GM10248 (cell line): ENCODE data around the gene ACAN.
A peak's percentile ranks its signal among the peaks of the same experiment; 100 is the strongest.

Experiments
- CTCF ChIA-PET: fragments of 300-600 bp; sonication (Branson Sonifier 250); formaldehyde crosslinking; extraction: SDS; loops from one replicate; lab custom pipeline; 2021; ENCODE audit warnings: antibody characterized with exemption; lab: Yijun Ruan, JAX
- POLR2A ChIA-PET: fragments of 350-650 bp; sonication (Branson Sonifier 250); formaldehyde crosslinking; extraction: SDS; loops from one replicate; lab custom pipeline; 2020; ENCODE audit warnings: antibody characterized with exemption; lab: Yijun Ruan, JAX
- DNase-seq: peaks from one replicate; pipeline ENCODE4 v3.0.0; 2012; ENCODE audit errors: extremely low spot score
- TF ChIP-seq, protein P1 (sequence below): IDR thresholded peaks from 2 replicates; pipeline ENCODE4 v1.5.1; 2012; ENCODE audit warnings: mild to moderate bottlenecking, low read depth; ENCODE audit errors: extremely low read depth, missing control alignments, control extremely low read depth

Gene ACAN

DNA sequence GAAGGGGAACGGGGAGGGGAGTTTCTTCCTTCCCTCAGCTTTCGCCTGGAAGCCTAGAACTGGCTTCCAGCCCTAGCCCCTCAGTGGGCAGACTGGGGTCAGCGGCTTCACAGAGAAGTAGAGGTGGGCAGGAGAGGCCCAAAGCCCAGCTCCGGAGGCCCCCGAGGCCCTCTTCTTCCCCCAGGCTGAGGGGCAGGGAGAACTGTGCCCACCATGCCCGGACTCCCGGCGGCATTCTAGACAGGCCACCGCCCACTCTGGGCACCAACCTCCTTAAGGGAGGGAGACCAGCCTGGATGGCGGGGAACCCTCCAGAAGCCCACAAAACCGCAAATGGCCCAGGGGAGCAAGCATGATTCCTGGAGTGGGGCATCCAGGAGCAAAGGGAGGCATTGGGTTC, 74.2 kb downstream of the ACAN start:
- ChIA-PET CTCF (interaction anchor here (2.3 kb wide), 1 partner anchor 28 kb away, joined by 14 read pairs; no protein-coding TSS in a partner anchor), POLR2A (no interaction called here)
- TF ChIP-seq, protein P1, sequence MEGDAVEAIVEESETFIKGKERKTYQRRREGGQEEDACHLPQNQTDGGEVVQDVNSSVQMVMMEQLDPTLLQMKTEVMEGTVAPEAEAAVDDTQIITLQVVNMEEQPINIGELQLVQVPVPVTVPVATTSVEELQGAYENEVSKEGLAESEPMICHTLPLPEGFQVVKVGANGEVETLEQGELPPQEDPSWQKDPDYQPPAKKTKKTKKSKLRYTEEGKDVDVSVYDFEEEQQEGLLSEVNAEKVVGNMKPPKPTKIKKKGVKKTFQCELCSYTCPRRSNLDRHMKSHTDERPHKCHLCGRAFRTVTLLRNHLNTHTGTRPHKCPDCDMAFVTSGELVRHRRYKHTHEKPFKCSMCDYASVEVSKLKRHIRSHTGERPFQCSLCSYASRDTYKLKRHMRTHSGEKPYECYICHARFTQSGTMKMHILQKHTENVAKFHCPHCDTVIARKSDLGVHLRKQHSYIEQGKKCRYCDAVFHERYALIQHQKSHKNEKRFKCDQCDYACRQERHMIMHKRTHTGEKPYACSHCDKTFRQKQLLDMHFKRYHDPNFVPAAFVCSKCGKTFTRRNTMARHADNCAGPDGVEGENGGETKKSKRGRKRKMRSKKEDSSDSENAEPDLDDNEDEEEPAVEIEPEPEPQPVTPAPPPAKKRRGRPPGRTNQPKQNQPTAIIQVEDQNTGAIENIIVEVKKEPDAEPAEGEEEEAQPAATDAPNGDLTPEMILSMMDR, result no peak
- no peak for DNase-seq

DNA sequence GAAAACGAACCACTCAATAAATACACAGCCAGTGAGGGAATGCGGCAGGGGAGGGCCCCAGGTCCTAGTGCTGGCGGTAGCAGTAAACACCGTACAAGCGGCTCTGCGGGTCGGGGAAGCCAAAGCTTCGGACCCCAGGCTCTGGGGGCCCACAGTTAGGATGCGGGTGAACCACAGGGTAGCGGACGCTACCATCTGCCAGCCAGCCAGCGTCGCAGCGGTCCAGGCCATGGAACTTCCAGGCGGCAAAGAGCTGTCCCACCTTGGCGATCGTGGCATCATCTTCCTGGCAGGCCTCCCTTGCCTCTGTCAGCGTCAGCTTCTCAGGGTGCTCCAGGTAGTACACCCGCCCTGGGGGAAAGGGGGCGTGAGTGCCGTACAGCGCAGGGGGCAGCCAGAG, 74.7 kb downstream of the ACAN start:
- ChIA-PET POLR2A (no interaction called here), CTCF (interaction anchor here (0.9 to 2.3 kb wide), 10 partner anchors 8 to 149 kb away, joined by 3 to 14 read pairs (median 4); no protein-coding TSS in a partner anchor)

GRCh38 chr15:88878720-88879184, 75.5 kb downstream of the ACAN start:
- CTCF ChIA-PET, result interaction anchor here (0.8 to 2.3 kb wide), 14 partner anchors 9 to 149 kb away, joined by 3 to 14 read pairs (median 4); no protein-coding TSS in a partner anchor
- POLR2A ChIA-PET, result no interaction called here
- TF ChIP-seq, protein P1, result peak; percentile 61
- peak; percentile 77 for DNase-seq

More for the DNA sequence above, 74.7 kb downstream of the ACAN start:
- no peak for DNase-seq
- TF ChIP-seq, protein P1, result no peak

GRCh38 chr15:88880944-88881740, 77.9 kb downstream of the ACAN start:
- ChIA-PET POLR2A (no interaction called here), CTCF (interaction anchor here (0.6 to 2.6 kb wide), 4 partner anchors 10 to 35 kb away, joined by 3 to 14 read pairs (median 4); no protein-coding TSS in a partner anchor)
- DNase-seq, result no peak
- TF ChIP-seq, protein P1, result no peak

DNA sequence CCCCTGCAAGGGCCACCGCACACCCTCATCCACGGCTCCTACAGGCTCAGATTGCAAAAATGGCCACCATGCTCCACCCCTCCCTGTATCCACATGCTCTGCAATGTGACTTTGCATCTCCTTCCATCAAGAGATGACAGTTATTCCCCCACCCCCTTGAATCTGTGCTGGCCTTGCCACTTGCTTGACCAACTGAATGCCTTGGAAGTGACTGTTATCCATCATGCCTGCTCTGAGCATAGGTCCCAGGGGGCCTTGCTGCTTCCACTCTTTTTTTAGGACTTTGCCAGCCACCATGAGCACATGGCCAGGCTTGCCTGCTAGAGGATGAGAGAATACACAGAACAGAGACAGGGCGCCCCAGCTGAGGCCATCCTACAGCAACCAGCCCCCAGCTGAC, 78.5 kb downstream of the ACAN start:
- CTCF ChIA-PET, result interaction anchor here (2.6 kb wide), 1 partner anchor 23 kb away, joined by 14 read pairs; no protein-coding TSS in a partner anchor

GRCh38 chr15:88882785-88883184, 79.5 kb downstream of the ACAN start:
- ChIA-PET CTCF (interaction anchor here (2.6 kb wide), 1 partner anchor 22 kb away, joined by 14 read pairs; no protein-coding TSS in a partner anchor), POLR2A (no interaction called here)
- no peak for DNase-seq
- TF ChIP-seq, protein P1, result no peak

More for the DNA sequence above, 78.5 kb downstream of the ACAN start:
- TF ChIP-seq, protein P1, result no peak
- POLR2A ChIA-PET, result no interaction called here
- no peak for DNase-seq
